RWPE2 (cell line): ENCODE measurements around the gene WNT16.

Experiments used
- ATAC-seq: fragments of 200-7000 bp; cut with Tn5 transposase; 3 replicates; pipeline ENCODE4 v1.9.1; 2021; ENCODE audit warnings: low read depth
- DNase-seq: peaks from one replicate; pipeline ENCODE4 v3.0.0-alpha.2; 2020; ENCODE audit warnings: low spot score
- H3K27ac ChIP-seq: fragments of 450-650 bp; 2 replicates; pipeline ENCODE4 v1.5.1; 2017; ENCODE audit warnings: mild to moderate bottlenecking; ENCODE audit not compliant: poor library complexity, severe bottlenecking
- H3K27me3 ChIP-seq: fragments of 250-450 bp; sonication (Bioruptor Pico); 2 replicates; pipeline ENCODE4 v1.5.1; 2021; ENCODE audit warnings: mild to moderate bottlenecking, moderate library complexity; ENCODE audit not compliant: insufficient read depth, poor library complexity, severe bottlenecking
- H3K36me3 ChIP-seq: fragments of 250-450 bp; sonication (Bioruptor Pico); 2 replicates; pipeline ENCODE4 v1.5.1; 2020; ENCODE audit warnings: low read depth, mild to moderate bottlenecking, moderate library complexity
- H3K4me1 ChIP-seq: fragments of 250-450 bp; sonication (Bioruptor Pico); 2 replicates; pipeline ENCODE4 v1.5.1; 2021; ENCODE audit warnings: mild to moderate bottlenecking, moderate library complexity; ENCODE audit not compliant: insufficient read depth, poor library complexity, severe bottlenecking
- H3K4me3 ChIP-seq: fragments of 250-450 bp; sonication (Bioruptor Pico); 2 replicates; pipeline ENCODE4 v1.5.1; 2021; ENCODE audit warnings: mild to moderate bottlenecking, moderate library complexity; ENCODE audit not compliant: severe bottlenecking
- H3K9me3 ChIP-seq: fragments of 250-450 bp; sonication (Bioruptor Pico); 2 replicates; pipeline ENCODE4 v1.5.1; 2021; ENCODE audit warnings: mild to moderate bottlenecking, moderate library complexity; ENCODE audit not compliant: severe bottlenecking
- TF ChIP-seq, protein P1 (sequence below): fragments of 450-650 bp; IDR thresholded peaks from one replicate; pipeline ENCODE4 v1.5.1; 2017; ENCODE audit warnings: mild to moderate bottlenecking, moderate library complexity; ENCODE audit not compliant: poor library complexity, severe bottlenecking

WNT16 gene

DNA sequence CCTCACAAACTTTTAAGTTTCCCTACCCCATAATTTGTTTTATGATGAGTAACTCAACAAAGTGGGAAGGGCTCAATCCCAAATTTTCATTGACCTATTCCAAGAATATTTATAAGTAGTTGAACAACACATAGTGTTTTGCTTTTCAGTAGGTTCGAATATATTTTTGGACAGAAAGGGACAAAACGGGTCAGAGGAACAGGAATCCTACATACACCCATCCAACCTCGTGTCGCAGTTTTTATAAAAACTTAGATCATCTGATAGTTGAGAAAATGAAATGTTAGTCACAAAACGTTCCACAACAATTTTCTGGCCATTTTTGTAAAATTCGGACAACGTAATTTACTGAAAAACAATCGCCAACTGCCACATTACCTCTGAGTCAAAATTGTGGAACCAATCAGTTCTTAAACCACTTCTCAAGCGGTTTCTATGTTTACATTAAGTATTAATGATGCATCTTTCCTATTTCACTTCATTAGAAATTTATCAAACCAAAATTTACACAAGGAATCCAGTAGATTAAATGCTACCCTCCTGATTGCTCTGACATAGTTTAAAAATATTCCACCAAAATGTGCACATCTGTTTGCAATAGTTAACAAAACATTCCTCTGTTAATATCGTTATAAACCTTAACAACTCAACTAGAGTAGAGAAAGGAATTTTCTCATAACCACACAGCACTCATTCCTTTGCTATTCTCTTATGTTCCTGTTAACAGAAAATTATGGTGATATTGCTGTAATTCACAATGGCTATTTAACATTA is 6.3 kb downstream of the WNT16 start:
- no peak for DNase-seq
- Histone ChIP-seq H3K4me3 (no peak overlapping the region), H3K27me3 (peaks cover 45% of the 10 kb centered on the region), H3K36me3 (no peaks in the 10 kb centered on the region), H3K4me1 (no peaks in the 10 kb centered on the region), H3K27ac (no peak overlapping the region), H3K9me3 (no peaks in the 10 kb centered on the region)
- TF ChIP-seq, protein P1, sequence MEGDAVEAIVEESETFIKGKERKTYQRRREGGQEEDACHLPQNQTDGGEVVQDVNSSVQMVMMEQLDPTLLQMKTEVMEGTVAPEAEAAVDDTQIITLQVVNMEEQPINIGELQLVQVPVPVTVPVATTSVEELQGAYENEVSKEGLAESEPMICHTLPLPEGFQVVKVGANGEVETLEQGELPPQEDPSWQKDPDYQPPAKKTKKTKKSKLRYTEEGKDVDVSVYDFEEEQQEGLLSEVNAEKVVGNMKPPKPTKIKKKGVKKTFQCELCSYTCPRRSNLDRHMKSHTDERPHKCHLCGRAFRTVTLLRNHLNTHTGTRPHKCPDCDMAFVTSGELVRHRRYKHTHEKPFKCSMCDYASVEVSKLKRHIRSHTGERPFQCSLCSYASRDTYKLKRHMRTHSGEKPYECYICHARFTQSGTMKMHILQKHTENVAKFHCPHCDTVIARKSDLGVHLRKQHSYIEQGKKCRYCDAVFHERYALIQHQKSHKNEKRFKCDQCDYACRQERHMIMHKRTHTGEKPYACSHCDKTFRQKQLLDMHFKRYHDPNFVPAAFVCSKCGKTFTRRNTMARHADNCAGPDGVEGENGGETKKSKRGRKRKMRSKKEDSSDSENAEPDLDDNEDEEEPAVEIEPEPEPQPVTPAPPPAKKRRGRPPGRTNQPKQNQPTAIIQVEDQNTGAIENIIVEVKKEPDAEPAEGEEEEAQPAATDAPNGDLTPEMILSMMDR = no peak
- ATAC-seq = no peak

DNA sequence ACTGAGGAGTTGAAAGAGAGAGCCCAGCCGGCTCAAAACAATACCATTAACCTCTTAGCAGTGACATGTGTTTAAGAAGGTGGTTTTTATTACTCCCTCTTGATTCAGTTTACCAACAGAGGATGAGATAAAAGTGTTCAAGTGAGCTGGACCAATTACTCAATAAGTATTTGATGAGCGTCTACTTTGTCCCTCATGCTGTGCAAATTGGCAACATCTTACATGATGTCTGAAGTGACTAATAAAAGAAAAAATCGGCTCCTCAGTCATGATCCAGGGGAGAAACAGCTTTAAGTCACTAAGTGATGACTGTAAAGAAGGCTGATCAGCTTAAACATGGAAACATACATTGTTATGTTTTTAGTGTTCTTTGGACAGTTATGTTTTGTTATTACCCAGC is 7.8 kb downstream of the WNT16 start:
- no peaks in the 10 kb centered on the region for H3K36me3 ChIP-seq
- TF ChIP-seq, protein P1 = no peak
- no peak for DNase-seq
- no peaks in the 10 kb centered on the region for H3K9me3 ChIP-seq
- no peak overlapping the region for H3K4me3 ChIP-seq
- H3K27me3 ChIP-seq = peaks cover 29% of the 10 kb centered on the region
- H3K27ac ChIP-seq = no peak overlapping the region
- no peaks in the 10 kb centered on the region for H3K4me1 ChIP-seq
- ATAC-seq = no peak

- DNase-seq (no peak), ATAC-seq (peak; percentile 68; the same call in 2 of the 3 replicates)
- no peaks in the 10 kb centered on the region for H3K36me3 ChIP-seq
- peaks cover 21% of the 10 kb centered on the region for H3K27me3 ChIP-seq
- H3K9me3 ChIP-seq = no peaks in the 10 kb centered on the region
- H3K4me3 ChIP-seq = no peak overlapping the region
- TF ChIP-seq, protein P1 = peak; percentile 45
- no peaks in the 10 kb centered on the region for H3K4me1 ChIP-seq
- no peak overlapping the region for H3K27ac ChIP-seq
Measured at GRCh38 chr7:121337398-121337797, 8.6 kb downstream of the WNT16 start.

- TF ChIP-seq, protein P1 = no peak
- Histone ChIP-seq H3K9me3 (no peaks in the 10 kb centered on the region), H3K27ac (no peak overlapping the region), H3K4me3 (no peak overlapping the region), H3K27me3 (peaks cover 7% of the 10 kb centered on the region), H3K4me1 (no peaks in the 10 kb centered on the region), H3K36me3 (no peaks in the 10 kb centered on the region)
- DNase-seq (no peak), ATAC-seq (no peak)
Measured at GRCh38 chr7:121339082-121339481, 10.3 kb downstream of the WNT16 start.

DNA sequence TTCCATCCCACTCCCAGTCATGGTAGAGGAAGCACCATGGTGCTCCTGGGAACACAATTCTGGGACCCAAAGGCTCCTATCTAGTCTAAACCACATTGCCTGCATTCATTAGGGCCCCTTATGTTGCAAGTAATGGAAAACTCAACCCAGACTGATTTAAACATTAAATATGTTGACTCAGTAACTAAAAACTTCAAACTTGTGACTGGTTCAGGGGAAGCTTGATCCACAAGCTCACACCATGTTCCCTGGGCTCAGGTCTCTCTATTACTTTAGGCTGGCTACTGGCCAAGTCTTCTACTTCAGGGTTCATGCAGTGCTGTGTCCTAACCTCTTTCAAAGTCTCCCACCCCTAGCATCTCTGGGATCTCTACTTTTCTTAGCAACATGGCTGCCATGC is 13.1 kb downstream of the WNT16 start:
- TF ChIP-seq, protein P1 = no peak
- ATAC-seq = no peak
- H3K4me3 ChIP-seq = no peak overlapping the region
- H3K27me3 ChIP-seq = no peaks in the 10 kb centered on the region
- H3K9me3 ChIP-seq = no peaks in the 10 kb centered on the region
- no peak for DNase-seq
- H3K4me1 ChIP-seq = no peaks in the 10 kb centered on the region
- H3K36me3 ChIP-seq = no peaks in the 10 kb centered on the region
- no peak overlapping the region for H3K27ac ChIP-seq
